Stimulated activated CD8-positive, alpha-beta memory T cell treated with anti-CD3 and anti-CD28 coated beads, Interleukin-15, amount 100 ng/mL, for 1 hour (primary cell): Measurements from ENCODE around the gene PAXIP1.

Experiments
- DNase-seq: peaks from one replicate; pipeline ENCODE4 v3.0.0-alpha.2; 2020; ENCODE audit warnings: low read depth

Gene PAXIP1

DNA sequence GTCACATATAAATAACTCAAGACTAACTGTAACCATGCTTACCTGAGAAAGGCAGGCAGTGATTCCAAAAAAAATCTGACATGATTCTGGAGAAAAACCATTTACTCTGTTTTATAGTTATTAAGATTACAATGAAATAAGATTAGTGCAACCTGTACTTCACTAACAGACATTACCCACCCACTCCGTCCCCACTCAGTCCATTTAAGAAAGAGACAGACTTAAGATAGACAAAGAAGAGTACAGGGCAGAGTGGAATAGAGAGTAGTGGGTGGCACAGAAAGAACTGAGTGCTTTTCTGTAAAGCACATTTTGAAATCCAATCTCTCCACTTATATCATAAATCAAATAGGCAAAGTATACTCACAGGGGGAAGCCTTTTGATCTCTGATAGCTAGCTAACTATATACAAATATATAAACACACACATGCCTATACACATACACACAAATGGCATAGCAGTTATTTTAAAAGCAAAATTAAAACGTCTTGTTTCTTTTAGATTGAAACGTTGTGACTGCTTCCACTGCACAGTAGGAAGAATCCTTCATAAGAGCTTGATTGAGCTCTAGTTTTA lies 11.9 kb downstream of the PAXIP1 start:
- DNase-seq: no peak

DNA sequence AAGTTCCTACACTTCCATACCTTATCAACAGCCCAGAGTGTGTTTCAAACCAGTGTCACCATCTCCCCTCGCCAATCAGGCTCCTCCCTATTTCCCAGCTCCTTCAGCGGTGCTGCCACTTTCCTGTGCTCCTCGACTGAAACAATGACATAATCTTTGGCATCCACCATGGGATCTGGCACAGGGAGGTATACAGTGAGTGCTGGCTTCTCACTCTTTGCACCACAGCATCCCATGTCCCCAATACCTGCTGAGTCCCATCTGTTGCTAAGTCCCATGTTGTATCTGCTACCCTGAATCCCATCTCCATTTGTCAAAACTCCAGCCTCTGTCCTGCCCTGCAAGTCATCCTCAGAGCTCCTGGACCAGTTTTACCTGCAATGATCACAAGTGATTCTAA lies 15.4 kb downstream of the PAXIP1 start:
- DNase-seq: no peak

DNA sequence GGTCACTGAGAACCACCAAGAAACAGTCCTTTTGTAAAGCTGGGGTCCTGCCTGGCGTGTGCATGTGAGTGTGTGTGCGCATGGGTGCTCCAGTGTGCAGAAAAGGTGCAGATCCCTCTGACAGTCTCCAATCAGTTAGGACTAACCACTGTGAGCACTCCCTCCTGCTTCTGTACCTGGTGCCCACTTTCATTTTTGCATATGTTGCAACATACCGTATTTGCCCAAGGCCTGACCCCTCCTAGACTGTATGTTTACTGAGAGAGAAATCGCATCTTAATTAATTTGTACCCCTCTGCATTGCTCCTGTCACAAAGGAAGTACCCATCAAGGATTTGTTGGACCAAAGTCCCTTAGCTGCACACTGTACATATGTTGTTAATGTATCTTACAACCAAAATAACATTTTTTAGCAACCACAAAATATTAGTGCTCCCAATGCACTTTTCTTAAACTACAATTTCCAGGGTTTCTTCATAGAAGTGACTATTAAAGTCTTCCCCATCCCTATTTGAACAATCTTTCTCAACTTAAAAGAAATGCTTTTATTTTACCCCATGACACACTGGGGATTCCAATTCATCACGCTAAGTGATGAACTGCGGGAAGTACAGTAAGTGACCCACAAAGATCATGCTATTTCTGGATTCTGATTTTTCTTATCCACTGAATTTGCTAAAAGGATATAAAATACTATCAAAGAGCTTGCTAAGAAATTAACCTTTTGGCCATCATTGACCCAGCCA lies 16.6 kb downstream of the PAXIP1 start:
- DNase-seq: no peak

DNA sequence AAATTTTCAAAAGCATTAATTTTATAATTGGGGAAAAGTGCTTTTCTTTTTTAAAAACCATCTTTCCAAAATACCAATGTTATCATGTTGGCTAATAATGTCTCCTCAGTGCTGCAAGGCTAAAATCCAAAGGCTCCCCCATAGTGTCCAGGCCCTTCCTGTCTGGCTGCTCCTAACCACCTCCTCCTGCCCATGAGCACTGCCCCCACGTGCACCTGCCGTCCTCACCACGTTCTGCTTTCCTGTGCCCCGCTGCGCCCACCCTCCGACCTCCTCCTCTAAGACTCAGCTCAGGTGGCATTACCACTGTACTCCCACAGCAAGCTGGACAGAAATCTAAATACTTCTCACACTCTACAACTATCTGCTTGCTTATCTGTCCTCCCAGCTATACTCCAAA lies 17.7 kb downstream of the PAXIP1 start:
- no peak for DNase-seq

DNA sequence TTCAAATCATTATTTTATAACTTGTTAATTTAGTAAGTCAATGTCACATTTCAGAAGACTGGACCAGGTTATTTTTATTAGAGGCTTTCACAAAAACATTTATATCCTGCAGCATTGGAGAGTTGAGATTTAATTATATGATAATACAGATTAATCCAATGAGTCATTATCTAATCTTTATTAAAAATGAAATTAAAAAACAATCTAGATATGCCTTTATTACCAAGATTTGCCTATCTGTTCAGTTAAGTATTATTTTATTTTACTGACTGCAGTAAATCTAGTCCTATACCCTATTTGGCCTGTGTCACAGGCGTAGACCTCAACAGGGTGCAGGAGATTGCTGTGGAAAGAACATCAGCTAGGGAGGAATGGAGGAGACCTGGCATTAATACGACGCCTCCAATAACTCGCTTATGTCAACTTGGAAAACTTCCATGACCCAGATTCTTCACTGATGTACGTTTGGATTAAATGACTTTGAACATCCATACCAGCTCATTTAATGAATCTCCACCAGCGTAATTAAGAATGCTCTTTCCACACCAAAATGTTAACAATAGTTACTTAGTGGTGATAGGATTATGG lies 18.2 kb downstream of the PAXIP1 start:
- DNase-seq: no peak

DNA sequence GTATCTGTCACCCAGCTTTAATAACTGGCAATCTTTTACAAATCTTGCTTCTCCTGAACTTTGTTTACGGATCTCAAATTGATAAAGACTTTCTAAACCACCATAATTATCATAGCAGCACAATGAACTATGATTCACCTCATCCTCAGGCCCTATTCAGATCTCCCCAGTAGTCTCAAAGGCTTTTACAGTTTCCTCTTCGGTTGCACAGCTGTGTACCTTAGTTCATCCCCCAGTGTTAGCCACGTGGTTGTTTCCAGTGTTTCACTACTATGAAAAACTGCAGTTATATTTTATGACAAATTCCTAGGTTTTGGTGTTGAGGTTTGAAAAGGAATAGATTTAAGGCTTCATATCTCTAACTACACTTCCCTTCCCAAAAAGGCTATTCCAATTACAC lies 24.9 kb downstream of the PAXIP1 start:
- no peak for DNase-seq

DNA sequence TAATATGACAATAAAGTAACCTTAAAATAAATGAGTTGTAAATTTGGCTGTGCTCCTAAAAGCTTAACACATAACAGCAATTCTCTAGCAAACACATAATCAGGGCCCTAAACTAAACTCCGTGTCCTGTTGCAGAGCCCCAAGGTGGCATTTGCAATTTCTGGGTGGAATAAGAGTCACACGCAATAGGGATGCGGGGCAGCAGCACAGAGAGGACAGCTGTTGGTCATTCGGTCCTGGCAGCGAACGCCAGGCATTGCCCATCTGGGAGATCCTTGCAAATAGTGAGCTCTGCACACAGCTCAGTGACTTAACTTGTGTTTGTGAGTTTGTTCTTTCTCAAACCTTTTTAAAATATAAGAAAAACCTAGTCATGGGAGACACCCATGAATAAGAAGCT lies 25.7 kb downstream of the PAXIP1 start:
- DNase-seq: no peak

- no peak for DNase-seq
These were observed 26.1 kb downstream of the PAXIP1 start for GRCh38 chr7:154976844-154977243.

GRCh38 chr7:154975984-154976383 lies 26.9 kb downstream of the PAXIP1 start:
- DNase-seq: no peak

DNA sequence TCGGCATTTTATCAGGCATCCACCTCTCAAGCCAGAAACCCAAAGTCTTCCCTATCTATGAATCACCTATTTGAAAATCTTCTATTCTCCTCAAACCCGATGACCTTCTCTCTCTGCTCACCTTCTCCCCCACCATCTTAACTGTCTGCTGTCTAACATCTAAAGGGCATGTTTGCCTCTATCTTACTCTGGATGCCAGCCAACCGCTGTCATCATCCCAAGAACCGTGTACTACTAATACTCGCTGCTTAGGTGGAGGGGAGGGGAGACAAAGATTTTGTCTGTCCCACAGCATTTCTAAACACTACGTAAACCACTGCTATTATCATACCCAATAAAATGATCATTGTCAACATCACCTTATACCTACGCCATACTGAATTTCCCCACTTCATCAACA lies 29.5 kb downstream of the PAXIP1 start:
- no peak for DNase-seq

DNA sequence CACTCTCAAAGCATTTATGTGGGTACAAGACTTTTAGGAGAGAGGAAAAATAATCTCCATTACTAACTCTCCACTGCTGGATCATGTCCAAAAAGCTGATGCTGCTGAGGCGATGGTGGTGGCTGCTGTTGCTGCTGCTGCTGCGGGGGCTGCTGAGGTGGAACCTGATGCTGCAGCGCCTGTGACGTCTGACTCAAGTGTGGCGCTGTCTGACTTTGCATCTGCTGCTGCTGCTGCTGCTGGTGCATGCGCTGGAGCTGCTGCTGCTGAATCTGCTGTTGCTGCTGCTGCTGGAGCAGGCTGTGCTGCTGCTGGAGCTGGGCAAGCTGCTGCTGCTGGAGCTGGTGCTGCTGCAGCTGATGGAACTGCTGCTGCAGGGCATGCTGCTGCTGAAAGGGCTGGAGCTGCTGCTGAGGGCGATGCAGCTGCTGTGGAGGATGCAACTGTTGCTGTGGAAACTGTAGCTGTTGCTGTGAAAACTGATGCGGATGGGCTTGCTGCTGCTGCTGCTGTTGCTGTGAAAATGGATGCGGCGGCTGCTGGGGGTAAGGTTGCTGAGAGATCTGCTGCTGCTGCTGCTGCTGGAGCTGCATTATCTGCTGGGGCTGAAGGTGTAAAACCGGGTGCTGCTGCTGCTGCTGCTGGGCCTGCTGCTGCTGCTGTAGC lies 34.5 kb downstream of the PAXIP1 start:
- no peak for DNase-seq

- no peak for DNase-seq
These were observed 35.4 kb downstream of the PAXIP1 start for GRCh38 chr7:154967401-154967955.

GRCh38 chr7:154965014-154965413 lies 37.9 kb downstream of the PAXIP1 start:
- DNase-seq: no peak

- DNase-seq: no peak
These were observed 42.7 kb downstream of the PAXIP1 start for GRCh38 chr7:154960063-154960790.

GRCh38 chr7:154956427-154956826 lies 46.5 kb downstream of the PAXIP1 start:
- no peak for DNase-seq

- peak; percentile 62 for DNase-seq
These were observed 49.8 kb downstream of the PAXIP1 start for GRCh38 chr7:154953006-154953684.

DNA sequence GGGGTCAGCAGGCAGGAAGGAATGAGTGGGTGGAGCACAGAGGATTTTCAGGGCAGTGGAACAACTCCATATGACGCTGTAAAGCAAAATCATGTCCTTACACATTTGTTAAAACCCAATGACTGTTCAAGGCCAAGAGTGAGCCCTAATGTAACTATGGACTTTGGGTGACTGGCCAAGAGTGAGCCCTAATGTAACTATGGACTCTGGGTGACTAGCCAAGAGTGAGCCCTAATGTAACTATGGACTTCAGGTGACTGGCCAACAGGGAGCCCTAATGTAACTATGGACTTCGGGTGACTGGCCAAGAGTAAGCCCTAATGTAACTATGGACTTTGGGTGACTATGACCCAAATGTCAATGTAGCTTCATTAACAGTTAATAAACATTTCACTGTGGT lies 52.0 kb downstream of the PAXIP1 start:
- DNase-seq: no peak

- no peak for DNase-seq
These were observed 55.3 kb downstream of the PAXIP1 start for GRCh38 chr7:154947604-154948003.

DNA sequence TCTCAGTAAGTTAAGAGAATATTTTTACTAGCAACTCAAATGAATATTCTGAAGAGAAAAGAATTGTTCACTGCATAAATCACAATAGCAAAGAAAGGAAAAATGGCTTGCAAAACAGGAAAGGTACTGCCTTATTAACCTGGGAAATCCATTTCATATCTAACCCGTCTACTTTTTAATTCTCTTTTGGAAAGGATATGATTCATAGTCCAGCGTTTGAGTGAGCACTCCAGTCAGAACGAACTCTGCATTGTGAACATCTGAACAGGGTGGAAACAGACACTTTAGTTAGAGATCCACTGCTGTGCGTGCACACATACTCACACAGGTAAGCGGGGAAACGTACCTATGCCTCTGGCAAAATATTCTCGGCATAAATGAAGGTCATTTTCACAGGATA lies 56.8 kb downstream of the PAXIP1 start:
- DNase-seq: no peak

DNA sequence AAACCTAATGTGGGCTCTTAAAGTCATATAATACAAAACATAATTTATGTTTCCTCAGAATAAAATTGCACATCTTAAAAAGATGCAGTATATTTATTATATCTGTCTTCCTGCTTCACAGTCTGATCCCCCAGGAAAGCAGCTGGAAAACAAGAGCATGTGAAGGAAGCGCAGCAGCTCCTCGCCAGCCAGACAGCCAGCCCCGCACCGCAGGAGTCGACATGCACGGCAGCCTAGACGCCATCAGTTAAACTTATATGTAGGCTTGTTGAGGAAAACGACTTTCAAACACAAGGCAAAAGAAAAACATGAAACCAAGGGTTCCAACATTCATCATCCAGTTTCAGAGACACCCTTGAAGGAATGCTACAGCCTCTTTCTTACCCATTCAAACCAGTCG lies 59.0 kb downstream of the PAXIP1 start:
- DNase-seq: no peak

GRCh38 chr7:154942691-154943090 lies 60.2 kb downstream of the PAXIP1 start:
- DNase-seq: no peak

- DNase-seq: no peak
These were observed 65.1 kb downstream of the PAXIP1 start for GRCh38 chr7:154937837-154938236.
